Ramos (cell line): ENCODE measurements around the gene GPM6B.

Experiments
- in situ Hi-C: fragments of 300-500 bp; cut with MboI; formaldehyde crosslinking; loops from one replicate; pipeline ENCODE4 v1.14.3; 2022; ENCODE audit warnings: low sequenced_read_pairs; ENCODE audit not compliant: unreplicated experiment

The GPM6B gene

GRCh38 chrX:13774696-13775095 lies 42.2 kb downstream of the GPM6B start:
- in situ Hi-C loops: loop anchor here (25.0 kb wide), 1 partner anchor 263 kb away; the partner anchor contains the start of gene GEMIN8

- in situ Hi-C loops: loop anchor here (25.0 kb wide), 1 partner anchor 267 kb away; the partner anchor contains the start of gene GEMIN8
These were observed 46.8 kb downstream of the GPM6B start for GRCh38 chrX:13770013-13770535.

GRCh38 chrX:13768939-13769338 lies 48.0 kb downstream of the GPM6B start:
- in situ Hi-C loops: loop anchor here (25.0 kb wide), 1 partner anchor 268 kb away; the partner anchor contains the start of gene GEMIN8

- in situ Hi-C loops: loop anchor here (25.0 kb wide), 1 partner anchor 273 kb away; the partner anchor contains the start of gene GEMIN8
These were observed 52.1 kb downstream of the GPM6B start for GRCh38 chrX:13764765-13765164.

GRCh38 chrX:13764281-13764680 lies 52.6 kb downstream of the GPM6B start:
- in situ Hi-C loops: loop anchor here (25.0 kb wide), 1 partner anchor 273 kb away; the partner anchor contains the start of gene GEMIN8

GRCh38 chrX:13763489-13763888 lies 53.4 kb downstream of the GPM6B start:
- in situ Hi-C loops: loop anchor here (25.0 kb wide), 1 partner anchor 274 kb away; the partner anchor contains the start of gene GEMIN8

GRCh38 chrX:13761606-13762414 lies 55.1 kb downstream of the GPM6B start:
- in situ Hi-C loops: loop anchor here (25.0 kb wide), 1 partner anchor 275 kb away; the partner anchor contains the start of gene GEMIN8

GRCh38 chrX:13760426-13760825 lies 56.5 kb downstream of the GPM6B start:
- in situ Hi-C loops: loop anchor here (25.0 kb wide), 1 partner anchor 277 kb away; the partner anchor contains the start of gene GEMIN8

GRCh38 chrX:13759152-13759718 lies 57.7 kb downstream of the GPM6B start:
- in situ Hi-C loops: loop anchor here (25.0 kb wide), 1 partner anchor 278 kb away; the partner anchor contains the start of gene GEMIN8

GRCh38 chrX:13756381-13756780 lies 60.5 kb downstream of the GPM6B start:
- in situ Hi-C loops: loop anchor here (25.0 kb wide), 1 partner anchor 281 kb away; the partner anchor contains the start of gene GEMIN8

- in situ Hi-C loops: loop anchor here (25.0 kb wide), 1 partner anchor 282 kb away; the partner anchor contains the start of gene GEMIN8
These were observed 61.6 kb downstream of the GPM6B start for GRCh38 chrX:13755254-13755653.

- in situ Hi-C loops: loop anchor here (25.0 kb wide), 1 partner anchor 283 kb away; the partner anchor contains the start of gene GEMIN8
These were observed 62.1 kb downstream of the GPM6B start for GRCh38 chrX:13754765-13755164.

- in situ Hi-C loops: loop anchor here (25.0 kb wide), 1 partner anchor 285 kb away; the partner anchor contains the start of gene GEMIN8
These were observed 64.2 kb downstream of the GPM6B start for GRCh38 chrX:13752646-13753045.

- in situ Hi-C loops: loop anchor here (25.0 kb wide), 1 partner anchor 285 kb away; the partner anchor contains the start of gene GEMIN8
These were observed 64.8 kb downstream of the GPM6B start for GRCh38 chrX:13752141-13752540.

GRCh38 chrX:13750812-13751211 lies 66.1 kb downstream of the GPM6B start:
- in situ Hi-C loops: loop anchor here (25.0 kb wide), 1 partner anchor 286 kb away; the partner anchor contains the start of gene GEMIN8

- in situ Hi-C loops: loop anchor here (25.0 kb wide), 1 partner anchor 287 kb away; the partner anchor contains the start of gene GEMIN8
These were observed 66.7 kb downstream of the GPM6B start for GRCh38 chrX:13750204-13750603.

- in situ Hi-C loops: loop anchor here (10.0 to 25.0 kb wide), 3 partner anchors 84 to 786 kb away; no protein-coding TSS in a partner anchor
These were observed 68.4 kb downstream of the GPM6B start for GRCh38 chrX:13748486-13748885.

- in situ Hi-C loops: loop anchor here (10.0 to 25.0 kb wide), 3 partner anchors 83 to 786 kb away; no protein-coding TSS in a partner anchor
These were observed 69.1 kb downstream of the GPM6B start for GRCh38 chrX:13747836-13748235.

- in situ Hi-C loops: loop anchor here (10.0 to 25.0 kb wide), 3 partner anchors 78 to 780 kb away; no protein-coding TSS in a partner anchor
These were observed 74.3 kb downstream of the GPM6B start for GRCh38 chrX:13742397-13743176.
